GM12873 (cell line): ENCODE results near the gene SCN8A.

ENCODE experiments used
- TF ChIP-seq, protein P1 (sequence below): IDR thresholded peaks from 2 replicates; pipeline ENCODE4 v1.5.1; 2012; ENCODE audit warnings: low read depth, mild to moderate bottlenecking, moderate library complexity, low read length, control low read depth; ENCODE audit not compliant: insufficient read depth; ENCODE audit errors: missing control alignments

The SCN8A gene

GRCh38 chr12:51591016-51591901, at the start of gene SCN8A:
Gene SCN8A, plus strand, starts transcription at chr12:51591233. Its CDS starts 71,585 bp downstream, at chr12:51662818.
- TF ChIP-seq, protein P1, sequence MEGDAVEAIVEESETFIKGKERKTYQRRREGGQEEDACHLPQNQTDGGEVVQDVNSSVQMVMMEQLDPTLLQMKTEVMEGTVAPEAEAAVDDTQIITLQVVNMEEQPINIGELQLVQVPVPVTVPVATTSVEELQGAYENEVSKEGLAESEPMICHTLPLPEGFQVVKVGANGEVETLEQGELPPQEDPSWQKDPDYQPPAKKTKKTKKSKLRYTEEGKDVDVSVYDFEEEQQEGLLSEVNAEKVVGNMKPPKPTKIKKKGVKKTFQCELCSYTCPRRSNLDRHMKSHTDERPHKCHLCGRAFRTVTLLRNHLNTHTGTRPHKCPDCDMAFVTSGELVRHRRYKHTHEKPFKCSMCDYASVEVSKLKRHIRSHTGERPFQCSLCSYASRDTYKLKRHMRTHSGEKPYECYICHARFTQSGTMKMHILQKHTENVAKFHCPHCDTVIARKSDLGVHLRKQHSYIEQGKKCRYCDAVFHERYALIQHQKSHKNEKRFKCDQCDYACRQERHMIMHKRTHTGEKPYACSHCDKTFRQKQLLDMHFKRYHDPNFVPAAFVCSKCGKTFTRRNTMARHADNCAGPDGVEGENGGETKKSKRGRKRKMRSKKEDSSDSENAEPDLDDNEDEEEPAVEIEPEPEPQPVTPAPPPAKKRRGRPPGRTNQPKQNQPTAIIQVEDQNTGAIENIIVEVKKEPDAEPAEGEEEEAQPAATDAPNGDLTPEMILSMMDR: no peak

- TF ChIP-seq, protein P1: no peak
Observed at GRCh38 chr12:51546097-51546496, 44.9 kb upstream of the SCN8A start.

GRCh38 chr12:51547606-51548005, 43.4 kb upstream of the SCN8A start:
- TF ChIP-seq, protein P1: no peak

DNA sequence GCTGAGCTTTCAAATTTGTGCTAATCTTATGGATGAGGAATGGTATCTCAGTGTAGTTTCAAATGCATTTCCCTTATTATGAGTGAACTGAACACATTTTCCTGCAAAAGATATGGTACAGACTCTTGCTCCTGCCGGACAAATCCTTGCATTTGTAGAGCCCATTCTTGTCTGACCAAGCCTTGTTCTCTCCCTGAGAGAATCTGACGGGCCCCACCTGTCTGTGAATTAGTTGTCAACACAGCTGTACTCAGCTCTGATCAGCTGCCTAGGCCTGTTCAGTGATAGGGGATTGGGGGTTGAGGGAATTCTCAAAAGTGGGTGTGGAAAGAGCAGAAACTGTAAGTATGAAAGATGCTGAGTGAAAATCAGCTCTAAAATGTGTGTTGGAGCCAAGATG, 42.8 kb upstream of the SCN8A start:
- TF ChIP-seq, protein P1: no peak

- TF ChIP-seq, protein P1: no peak
Observed at GRCh38 chr12:51549637-51550036, 41.4 kb upstream of the SCN8A start.

DNA sequence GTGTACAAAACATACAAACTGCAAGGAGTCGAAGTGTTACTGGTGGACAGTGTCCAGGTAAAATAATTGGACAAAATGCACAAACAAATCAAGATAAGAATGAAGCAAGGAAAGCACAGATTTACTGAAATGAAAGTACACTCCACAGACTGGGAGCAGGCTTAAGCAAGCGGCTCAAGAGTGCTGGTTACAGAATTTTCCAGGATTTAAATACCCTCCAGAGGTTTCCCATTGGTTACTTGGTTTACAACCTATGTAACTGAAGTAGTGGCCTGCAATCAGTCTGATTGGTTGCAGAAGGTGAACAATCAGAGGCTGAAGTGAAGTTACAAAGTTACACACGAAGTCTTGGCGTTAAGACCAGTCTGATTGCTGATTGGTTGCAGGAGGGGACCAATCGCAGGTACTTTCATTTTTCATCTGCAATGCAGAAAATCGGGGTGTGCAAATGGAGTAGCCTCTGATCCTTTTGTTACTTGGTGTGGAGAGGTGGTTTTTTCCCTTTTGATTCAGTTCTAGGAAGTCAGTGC, 11.6 kb upstream of the SCN8A start:
- TF ChIP-seq, protein P1: no peak

- TF ChIP-seq, protein P1: no peak
Observed at GRCh38 chr12:51589060-51589459, 2.0 kb upstream of the SCN8A start.
